GM18505 (cell line): ENCODE data around the gene PPP1R37.

ENCODE experiments used
- ATAC-seq: cut with Tn5 transposase; IDR thresholded peaks from one replicate; pipeline ENCODE4 v1.9.1; 2021; ENCODE audit not compliant: unreplicated experiment
- POLR2A ChIP-seq: IDR thresholded peaks from 4 replicates; pipeline ENCODE4 v1.6.1; 2011; ENCODE audit warnings: borderline replicate concordance; ENCODE audit not compliant: insufficient read depth, insufficient read length; ENCODE audit errors: extremely low read depth

The PPP1R37 gene

GRCh38 chr19:45136507-45137178, 43.7 kb downstream of the PPP1R37 start:
- ATAC-seq, result no peak

GRCh38 chr19:45137179-45137761, 44.3 kb downstream of the PPP1R37 start:
- no peak for ATAC-seq
- no peak for TF ChIP-seq POLR2A

More at GRCh38 chr19:45136507-45137178, 43.7 kb downstream of the PPP1R37 start:
- no peak for TF ChIP-seq POLR2A

GRCh38 chr19:45138303-45138751, 45.3 kb downstream of the PPP1R37 start:
- TF ChIP-seq POLR2A, result no peak
- no peak for ATAC-seq

GRCh38 chr19:45139286-45140143, 46.5 kb downstream of the PPP1R37 start:
- ATAC-seq, result no peak
- no peak for TF ChIP-seq POLR2A

GRCh38 chr19:45140144-45140503, 47.1 kb downstream of the PPP1R37 start:
- ATAC-seq, result no peak
- TF ChIP-seq POLR2A, result no peak

GRCh38 chr19:45140533-45140932, 47.6 kb downstream of the PPP1R37 start:
- ATAC-seq, result no peak
- TF ChIP-seq POLR2A, result no peak

GRCh38 chr19:45141203-45141900, 48.4 kb downstream of the PPP1R37 start:
- no peak for ATAC-seq
- no peak for TF ChIP-seq POLR2A

GRCh38 chr19:45142016-45142725, 49.2 kb downstream of the PPP1R37 start:
- no peak for ATAC-seq
- TF ChIP-seq POLR2A, result no peak

- no peak for TF ChIP-seq POLR2A
- ATAC-seq, result no peak
Measured at GRCh38 chr19:45142726-45143110, 49.7 kb downstream of the PPP1R37 start.

- TF ChIP-seq POLR2A, result no peak
Measured at GRCh38 chr19:45144431-45145269, 51.7 kb downstream of the PPP1R37 start.

GRCh38 chr19:45145270-45146189, 52.6 kb downstream of the PPP1R37 start:
- no peak for ATAC-seq
- TF ChIP-seq POLR2A, result no peak

More at GRCh38 chr19:45144431-45145269, 51.7 kb downstream of the PPP1R37 start:
- no peak for ATAC-seq
